HEK293T (cell line): Measurements from ENCODE around the gene MITF.

Source experiments
- CTCF ChIA-PET: fragments of 350-600 bp; formaldehyde crosslinking; extraction: SDS; loops from one replicate; lab custom pipeline; 2021; ENCODE audit warnings: antibody characterized with exemption, inconsistent platforms; lab: Yijun Ruan, JAX
- POLR2A ChIA-PET: fragments of 350-600 bp; formaldehyde crosslinking; extraction: SDS; loops from one replicate; lab custom pipeline; 2020; ENCODE audit warnings: antibody characterized with exemption, inconsistent platforms; lab: Yijun Ruan, JAX
- DNase-seq: peaks from one replicate; pipeline ENCODE4 v3.0.0; 2012; ENCODE audit warnings: mixed read lengths; ENCODE audit errors: extremely low spot score
- ARNT ChIP-seq: fragments of 450-650 bp; IDR thresholded peaks from 2 replicates; pipeline ENCODE4 v1.6.1; 2017; ENCODE audit warnings: mild to moderate bottlenecking
- BHLHE40 ChIP-seq: fragments of 450-650 bp; IDR thresholded peaks from 2 replicates; pipeline ENCODE4 v1.6.1; 2016; ENCODE audit warnings: mild to moderate bottlenecking, moderate library complexity, borderline replicate concordance
- CTBP1 ChIP-seq: fragments of 450-650 bp; IDR thresholded peaks from 2 replicates; pipeline ENCODE4 v1.6.1; 2016; ENCODE audit warnings: borderline replicate concordance
- ELF4 ChIP-seq: fragments of 450-650 bp; IDR thresholded peaks from 2 replicates; pipeline ENCODE4 v1.6.1; 2017; ENCODE audit warnings: antibody characterized with exemption
- FOXA1 ChIP-seq: fragments of 450-650 bp; IDR thresholded peaks from 2 replicates; pipeline ENCODE4 v1.6.1; 2016; ENCODE audit warnings: mild to moderate bottlenecking
- FOXK2 ChIP-seq: fragments of 450-650 bp; IDR thresholded peaks from 2 replicates; pipeline ENCODE4 v1.6.1; 2016; ENCODE audit warnings: mild to moderate bottlenecking
- FOXM1 ChIP-seq: fragments of 450-650 bp; IDR thresholded peaks from 2 replicates; pipeline ENCODE4 v1.6.1; 2017; ENCODE audit warnings: mild to moderate bottlenecking, borderline replicate concordance
- HDGF ChIP-seq: fragments of 450-650 bp; IDR thresholded peaks from 2 replicates; pipeline ENCODE4 v1.6.1; 2017; ENCODE audit warnings: antibody characterized with exemption, borderline replicate concordance
- L3MBTL2 ChIP-seq: fragments of 450-650 bp; conservative IDR thresholded peaks from 2 replicates; pipeline ENCODE4 v1.6.1; 2016; ENCODE audit warnings: mild to moderate bottlenecking
- LEF1 ChIP-seq: fragments of 450-650 bp; IDR thresholded peaks from 2 replicates; pipeline ENCODE4 v1.6.1; 2017; ENCODE audit warnings: mild to moderate bottlenecking, borderline replicate concordance
- NFRKB ChIP-seq: fragments of 450-650 bp; IDR thresholded peaks from 2 replicates; pipeline ENCODE4 v1.6.1; 2016; ENCODE audit warnings: mild to moderate bottlenecking, moderate library complexity
- PKNOX1 ChIP-seq: fragments of 450-650 bp; IDR thresholded peaks from 2 replicates; pipeline ENCODE4 v1.6.1; 2016
- SP1 ChIP-seq: fragments of 450-650 bp; IDR thresholded peaks from 2 replicates; pipeline ENCODE4 v1.6.1; 2017
- SUZ12 ChIP-seq: fragments of 450-650 bp; IDR thresholded peaks from 2 replicates; pipeline ENCODE4 v1.6.1; 2016; ENCODE audit warnings: mild to moderate bottlenecking
- TARDBP ChIP-seq: fragments of 450-650 bp; IDR thresholded peaks from 2 replicates; pipeline ENCODE4 v1.6.1; 2016
- ZNF384 ChIP-seq: fragments of 450-650 bp; IDR thresholded peaks from 2 replicates; pipeline ENCODE4 v1.6.1; 2016

Gene MITF

GRCh38 chr3:69815970-69816369 is 76.7 kb downstream of the MITF start:
- TF ChIP-seq ARNT = no peak
- no peak for TF ChIP-seq FOXM1
- no peak for TF ChIP-seq SP1
- TF ChIP-seq CTBP1 = no peak
- no peak for TF ChIP-seq L3MBTL2
- no peak for TF ChIP-seq SUZ12
- TF ChIP-seq ELF4 = no peak
- no peak for TF ChIP-seq FOXA1
- TF ChIP-seq FOXK2 = no peak
- TF ChIP-seq BHLHE40 = no peak
- no peak for TF ChIP-seq ZNF384
- TF ChIP-seq PKNOX1 = no peak
- TF ChIP-seq NFRKB = no peak
- no peak for TF ChIP-seq LEF1
- TF ChIP-seq TARDBP = no peak
- no peak for TF ChIP-seq HDGF
- DNase-seq = no peak
- CTCF ChIA-PET = interaction anchor here (0.6 kb wide), 1 partner anchor 32 kb away, joined by 3 read pairs; no protein-coding TSS in a partner anchor
- POLR2A ChIA-PET = interaction anchor here (0.9 kb wide), 1 partner anchor 82 kb away, joined by 3 read pairs; no protein-coding TSS in a partner anchor

- no peak for DNase-seq
- ChIA-PET POLR2A (no interaction called here), CTCF (no interaction called here)
- TF ChIP-seq ARNT (no peak), SP1 (no peak), CTBP1 (no peak), NFRKB (no peak), FOXM1 (no peak), BHLHE40 (no peak), L3MBTL2 (no peak), HDGF (no peak), TARDBP (no peak), PKNOX1 (no peak), SUZ12 (no peak), ZNF384 (no peak), LEF1 (no peak), ELF4 (no peak), FOXK2 (no peak), FOXA1 (no peak)
Observed at GRCh38 chr3:69817988-69818387, 78.7 kb downstream of the MITF start.

- DNase-seq = no peak
- POLR2A ChIA-PET = no interaction called here
- CTCF ChIA-PET = interaction anchor here (0.8 kb wide), 1 partner anchor 128 kb away, joined by 3 read pairs; no protein-coding TSS in a partner anchor
- TF ChIP-seq ZNF384 = no peak
- no peak for TF ChIP-seq ELF4
- TF ChIP-seq FOXA1 = no peak
- TF ChIP-seq BHLHE40 = no peak
- TF ChIP-seq L3MBTL2 = no peak
- no peak for TF ChIP-seq ARNT
- no peak for TF ChIP-seq FOXM1
- TF ChIP-seq NFRKB = no peak
- no peak for TF ChIP-seq CTBP1
- no peak for TF ChIP-seq PKNOX1
- no peak for TF ChIP-seq SUZ12
- no peak for TF ChIP-seq LEF1
- no peak for TF ChIP-seq HDGF
- no peak for TF ChIP-seq FOXK2
- no peak for TF ChIP-seq TARDBP
Observed at GRCh38 chr3:69819282-69819681, 80.0 kb downstream of the MITF start.

- TF ChIP-seq BHLHE40 = no peak
- TF ChIP-seq TARDBP = no peak
- TF ChIP-seq L3MBTL2 = no peak
- no peak for TF ChIP-seq FOXK2
- TF ChIP-seq ARNT = no peak
- no peak for TF ChIP-seq PKNOX1
- no peak for TF ChIP-seq ZNF384
- no peak for TF ChIP-seq LEF1
- no peak for TF ChIP-seq FOXM1
- TF ChIP-seq HDGF = no peak
- TF ChIP-seq SUZ12 = no peak
- TF ChIP-seq CTBP1 = no peak
- TF ChIP-seq NFRKB = no peak
- no peak for TF ChIP-seq ELF4
- no peak for TF ChIP-seq SP1
- no peak for TF ChIP-seq FOXA1
- DNase-seq = no peak
- POLR2A ChIA-PET = no interaction called here
- CTCF ChIA-PET = no interaction called here
Observed at GRCh38 chr3:69821133-69821532, 81.9 kb downstream of the MITF start.

GRCh38 chr3:69823743-69824142 is 84.5 kb downstream of the MITF start:
- no peak for DNase-seq
- TF ChIP-seq SP1 (no peak), TARDBP (no peak), PKNOX1 (no peak), ELF4 (no peak)
- ChIA-PET CTCF (interaction anchor here (1.0 kb wide), 1 partner anchor 32 kb away, joined by 3 read pairs; no protein-coding TSS in a partner anchor), POLR2A (no interaction called here)
